HEK293 (cell line): ENCODE results near the gene CYP4F12.

ENCODE experiments used
- CTCF ChIA-PET: fragments of 350-600 bp; formaldehyde crosslinking; extraction: SDS; loops from one replicate; lab custom pipeline; 2021; ENCODE audit warnings: antibody characterized with exemption; lab: Yijun Ruan, JAX
- POLR2A ChIA-PET: fragments of 300-600 bp; formaldehyde crosslinking; extraction: SDS; loops from one replicate; lab custom pipeline; 2020; ENCODE audit warnings: antibody characterized with exemption, inconsistent platforms; lab: Yijun Ruan, JAX
- H3K27ac ChIP-seq: fragments of 200-500 bp; sonication (Bioruptor generic); 2 replicates; pipeline ENCODE4 v1.5.1; 2014; ENCODE audit warnings: low read depth, low read length, control low read depth, inconsistent platforms; ENCODE audit errors: extremely low read depth
- H3K36me3 ChIP-seq, 2 experiments: fragments of 200-500 bp in 1 of 2; sonication (Bioruptor generic) in 1 of 2; 1 replicate in 1 of 2; 2 replicates in 1 of 2; pipeline ENCODE4 v1.5.1; 2014 to 2017; ENCODE audit warnings: inconsistent platforms in 2 of 2, low read length in 2 of 2; ENCODE audit not compliant: control insufficient read depth in 2 of 2, insufficient read depth in 1 of 2
- H3K4me1 ChIP-seq: fragments of 200-500 bp; sonication (Bioruptor generic); 2 replicates; pipeline ENCODE4 v1.5.1; 2014; ENCODE audit warnings: mild to moderate bottlenecking, low read length, inconsistent platforms; ENCODE audit not compliant: control insufficient read depth, insufficient read depth
- H3K4me3 ChIP-seq: 2 replicates; pipeline ENCODE4 v1.5.1; 2011; ENCODE audit warnings: low read depth, mild to moderate bottlenecking, control low read depth, low read length, moderate library complexity
- H3K9me3 ChIP-seq: fragments of 200-500 bp; sonication (Bioruptor generic); 2 replicates; pipeline ENCODE4 v1.5.1; 2014; ENCODE audit warnings: low read depth, low read length, inconsistent platforms; ENCODE audit not compliant: control insufficient read depth, insufficient read depth
- GLI2 ChIP-seq: fragments of 450-650 bp; formaldehyde crosslinking; IDR thresholded peaks from 2 replicates; pipeline ENCODE4; 2017; ENCODE audit warnings: missing biosample characterization, missing genetic modification characterization, low read depth, borderline replicate concordance
- OVOL3 ChIP-seq: fragments of 450-650 bp; formaldehyde crosslinking; IDR thresholded peaks from 2 replicates; pipeline ENCODE4 v1.5.1; 2016; ENCODE audit warnings: missing biosample characterization, missing genetic modification characterization
- RBAK ChIP-seq: fragments of 450-650 bp; formaldehyde crosslinking; IDR thresholded peaks from 2 replicates; pipeline ENCODE4 v1.5.1; 2016; ENCODE audit warnings: missing biosample characterization, missing genetic modification characterization
- ZBTB20 ChIP-seq: fragments of 450-650 bp; formaldehyde crosslinking; IDR thresholded peaks from 2 replicates; pipeline ENCODE4 v1.5.1; 2016; ENCODE audit warnings: missing biosample characterization, missing genetic modification characterization
- ZBTB48 ChIP-seq: fragments of 450-650 bp; formaldehyde crosslinking; IDR thresholded peaks from 2 replicates; pipeline ENCODE4 v1.5.1; 2016; ENCODE audit warnings: missing biosample characterization, missing genetic modification characterization
- ZBTB7A ChIP-seq: fragments of 450-650 bp; formaldehyde crosslinking; IDR thresholded peaks from 2 replicates; pipeline ENCODE4 v1.5.1; 2016; ENCODE audit warnings: low read depth, missing biosample characterization, missing genetic modification characterization
- ZNF571 ChIP-seq: fragments of 450-650 bp; formaldehyde crosslinking; IDR thresholded peaks from 2 replicates; pipeline ENCODE4 v1.5.0; 2017; ENCODE audit warnings: missing biosample characterization, missing genetic modification characterization
- ZNF654 ChIP-seq: fragments of 450-650 bp; formaldehyde crosslinking; IDR thresholded peaks from 2 replicates; pipeline ENCODE4 v1.5.1; 2016; ENCODE audit warnings: low read depth, missing biosample characterization, missing genetic modification characterization
- ZNF747 ChIP-seq: fragments of 450-650 bp; formaldehyde crosslinking; IDR thresholded peaks from 2 replicates; pipeline ENCODE4 v1.5.1; 2016; ENCODE audit warnings: missing biosample characterization, missing genetic modification characterization
- TF ChIP-seq, protein P1 (sequence below): fragments of 450-650 bp; formaldehyde crosslinking; IDR thresholded peaks from 2 replicates; pipeline ENCODE4 v1.5.1; 2016; ENCODE audit warnings: missing biosample characterization, missing genetic modification characterization
- TF ChIP-seq, protein P2 (sequence below): fragments of 450-650 bp; formaldehyde crosslinking; conservative IDR thresholded peaks from 2 replicates; pipeline ENCODE4 v1.5.1; 2016; ENCODE audit warnings: low read depth, missing biosample characterization, missing genetic modification characterization

Gene CYP4F12

DNA sequence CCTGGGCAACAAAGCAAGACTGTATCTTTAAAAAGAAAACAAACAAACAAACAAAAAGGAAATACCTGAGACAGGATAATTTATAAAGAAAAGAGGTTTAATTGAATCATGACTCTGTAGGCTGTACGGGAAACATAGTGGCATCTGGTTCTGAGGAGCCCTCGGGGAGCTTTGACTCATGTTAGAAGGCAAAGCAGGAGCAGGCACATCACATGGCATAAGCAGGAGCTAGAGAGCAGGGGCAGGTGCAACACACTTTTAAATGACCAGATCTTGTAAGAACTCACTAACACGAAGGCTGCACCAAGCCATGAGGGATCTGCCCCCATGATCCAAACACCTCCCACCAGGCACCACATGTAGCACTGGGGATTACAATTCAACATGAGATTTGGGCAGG is 41.8 kb downstream of the CYP4F12 start:
- no peak for TF ChIP-seq ZBTB20 (tag by site-specific recombination)
- no peak for TF ChIP-seq OVOL3
- no peak for TF ChIP-seq RBAK
- ChIA-PET CTCF (no interaction called here), POLR2A (no interaction called here)
- Histone ChIP-seq H3K4me1 (no peaks in the 10 kb centered on the region), H3K9me3 (no peaks in the 10 kb centered on the region), H3K27ac (no peak overlapping the region), H3K4me3 (no peak overlapping the region), H3K36me3 (no peaks in the 10 kb centered on the region)

DNA sequence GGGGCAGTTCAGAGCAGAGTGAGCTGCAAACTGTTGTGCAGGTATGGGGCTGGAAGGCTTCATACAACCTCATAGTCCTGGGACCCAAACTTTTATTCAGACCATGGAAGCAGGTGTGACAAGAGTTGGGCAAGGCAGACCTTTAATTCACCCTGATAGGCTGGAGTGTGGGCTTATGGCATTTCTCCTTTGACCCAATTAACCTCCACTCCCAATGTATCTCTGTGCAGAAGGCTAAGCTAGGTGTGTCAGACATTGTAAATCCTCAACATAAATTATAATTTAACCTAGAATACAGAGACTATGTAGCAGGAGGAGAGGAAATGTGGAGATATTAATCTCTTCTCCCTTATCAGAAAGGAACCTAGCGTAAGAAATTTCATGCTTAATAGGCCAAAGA is 42.8 kb downstream of the CYP4F12 start:
- ChIA-PET POLR2A (no interaction called here), CTCF (no interaction called here)
- Histone ChIP-seq H3K9me3 (no peaks in the 10 kb centered on the region), H3K4me3 (no peak overlapping the region), H3K27ac (no peak overlapping the region), H3K4me1 (no peaks in the 10 kb centered on the region), H3K36me3 (no peaks in the 10 kb centered on the region)
- no peak for TF ChIP-seq GLI2 (tag by site-specific recombination)
- TF ChIP-seq ZNF571 (tag by site-specific recombination), result no peak
- TF ChIP-seq ZBTB7A (tag by site-specific recombination), result no peak
- TF ChIP-seq ZBTB48 (tag by site-specific recombination), result no peak
- no peak for TF ChIP-seq ZNF747 (tag by site-specific recombination)
- TF ChIP-seq, protein P1, sequence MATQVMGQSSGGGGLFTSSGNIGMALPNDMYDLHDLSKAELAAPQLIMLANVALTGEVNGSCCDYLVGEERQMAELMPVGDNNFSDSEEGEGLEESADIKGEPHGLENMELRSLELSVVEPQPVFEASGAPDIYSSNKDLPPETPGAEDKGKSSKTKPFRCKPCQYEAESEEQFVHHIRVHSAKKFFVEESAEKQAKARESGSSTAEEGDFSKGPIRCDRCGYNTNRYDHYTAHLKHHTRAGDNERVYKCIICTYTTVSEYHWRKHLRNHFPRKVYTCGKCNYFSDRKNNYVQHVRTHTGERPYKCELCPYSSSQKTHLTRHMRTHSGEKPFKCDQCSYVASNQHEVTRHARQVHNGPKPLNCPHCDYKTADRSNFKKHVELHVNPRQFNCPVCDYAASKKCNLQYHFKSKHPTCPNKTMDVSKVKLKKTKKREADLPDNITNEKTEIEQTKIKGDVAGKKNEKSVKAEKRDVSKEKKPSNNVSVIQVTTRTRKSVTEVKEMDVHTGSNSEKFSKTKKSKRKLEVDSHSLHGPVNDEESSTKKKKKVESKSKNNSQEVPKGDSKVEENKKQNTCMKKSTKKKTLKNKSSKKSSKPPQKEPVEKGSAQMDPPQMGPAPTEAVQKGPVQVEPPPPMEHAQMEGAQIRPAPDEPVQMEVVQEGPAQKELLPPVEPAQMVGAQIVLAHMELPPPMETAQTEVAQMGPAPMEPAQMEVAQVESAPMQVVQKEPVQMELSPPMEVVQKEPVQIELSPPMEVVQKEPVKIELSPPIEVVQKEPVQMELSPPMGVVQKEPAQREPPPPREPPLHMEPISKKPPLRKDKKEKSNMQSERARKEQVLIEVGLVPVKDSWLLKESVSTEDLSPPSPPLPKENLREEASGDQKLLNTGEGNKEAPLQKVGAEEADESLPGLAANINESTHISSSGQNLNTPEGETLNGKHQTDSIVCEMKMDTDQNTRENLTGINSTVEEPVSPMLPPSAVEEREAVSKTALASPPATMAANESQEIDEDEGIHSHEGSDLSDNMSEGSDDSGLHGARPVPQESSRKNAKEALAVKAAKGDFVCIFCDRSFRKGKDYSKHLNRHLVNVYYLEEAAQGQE (tag by site-specific recombination), result no peak
- TF ChIP-seq, protein P2, sequence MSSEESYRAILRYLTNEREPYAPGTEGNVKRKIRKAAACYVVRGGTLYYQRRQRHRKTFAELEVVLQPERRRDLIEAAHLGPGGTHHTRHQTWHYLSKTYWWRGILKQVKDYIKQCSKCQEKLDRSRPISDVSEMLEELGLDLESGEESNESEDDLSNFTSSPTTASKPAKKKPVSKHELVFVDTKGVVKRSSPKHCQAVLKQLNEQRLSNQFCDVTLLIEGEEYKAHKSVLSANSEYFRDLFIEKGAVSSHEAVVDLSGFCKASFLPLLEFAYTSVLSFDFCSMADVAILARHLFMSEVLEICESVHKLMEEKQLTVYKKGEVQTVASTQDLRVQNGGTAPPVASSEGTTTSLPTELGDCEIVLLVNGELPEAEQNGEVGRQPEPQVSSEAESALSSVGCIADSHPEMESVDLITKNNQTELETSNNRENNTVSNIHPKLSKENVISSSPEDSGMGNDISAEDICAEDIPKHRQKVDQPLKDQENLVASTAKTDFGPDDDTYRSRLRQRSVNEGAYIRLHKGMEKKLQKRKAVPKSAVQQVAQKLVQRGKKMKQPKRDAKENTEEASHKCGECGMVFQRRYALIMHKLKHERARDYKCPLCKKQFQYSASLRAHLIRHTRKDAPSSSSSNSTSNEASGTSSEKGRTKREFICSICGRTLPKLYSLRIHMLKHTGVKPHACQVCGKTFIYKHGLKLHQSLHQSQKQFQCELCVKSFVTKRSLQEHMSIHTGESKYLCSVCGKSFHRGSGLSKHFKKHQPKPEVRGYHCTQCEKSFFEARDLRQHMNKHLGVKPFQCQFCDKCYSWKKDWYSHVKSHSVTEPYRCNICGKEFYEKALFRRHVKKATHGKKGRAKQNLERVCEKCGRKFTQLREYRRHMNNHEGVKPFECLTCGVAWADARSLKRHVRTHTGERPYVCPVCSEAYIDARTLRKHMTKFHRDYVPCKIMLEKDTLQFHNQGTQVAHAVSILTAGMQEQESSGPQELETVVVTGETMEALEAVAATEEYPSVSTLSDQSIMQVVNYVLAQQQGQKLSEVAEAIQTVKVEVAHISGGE (tag by site-specific recombination), result no peak

DNA sequence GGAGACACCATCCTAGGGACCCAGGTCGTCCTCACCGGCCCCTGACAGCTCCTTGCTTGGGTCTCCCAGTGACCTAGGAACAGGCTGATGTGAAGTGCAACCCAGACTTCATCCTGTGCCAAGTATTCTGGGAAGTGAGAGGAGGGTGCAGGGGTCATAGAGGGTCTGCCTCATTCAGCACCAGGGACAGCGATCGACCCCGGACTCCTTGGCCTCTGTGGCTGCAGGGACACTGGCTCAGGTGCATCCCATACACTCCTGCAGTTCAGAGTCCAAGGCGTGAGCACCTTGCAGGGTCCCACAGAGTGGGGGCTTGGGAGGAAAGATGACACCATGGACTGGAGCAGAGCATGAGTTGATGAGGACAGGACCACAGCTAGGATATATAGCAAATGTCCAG is 44.9 kb downstream of the CYP4F12 start:
- CTCF ChIA-PET, result interaction anchor here (0.6 kb wide), 1 partner anchor 1031 kb away, joined by 3 read pairs; no protein-coding TSS in a partner anchor
- POLR2A ChIA-PET, result no interaction called here
- no peak for TF ChIP-seq ZNF654 (tag by site-specific recombination)
- TF ChIP-seq, protein P1 (tag by site-specific recombination), result peak; percentile 88
- no peaks in the 10 kb centered on the region for H3K36me3 ChIP-seq
- no peaks in the 10 kb centered on the region for H3K9me3 ChIP-seq
- no peak overlapping the region for H3K27ac ChIP-seq
- no peaks in the 10 kb centered on the region for H3K4me1 ChIP-seq
- no peak overlapping the region for H3K4me3 ChIP-seq
